Adipocyte (in vitro differentiated cells): ENCODE results near the gene OR56A4.
A peak's percentile ranks its signal among the peaks of the same experiment; 100 is the strongest.

Experiments used
- DNase-seq: peaks from one replicate; pipeline ENCODE4 v3.0.0-alpha.2; 2015; ENCODE audit warnings: low read depth
- H3K27me3 ChIP-seq: replicated peaks from 2 replicates; pipeline ENCODE4 v1.7.0; 2013; ENCODE audit warnings: mild to moderate bottlenecking, low read length, moderate library complexity; ENCODE audit not compliant: control insufficient read depth, insufficient read depth
- H3K36me3 ChIP-seq: 2 replicates; pipeline ENCODE4 v1.7.0; 2013; ENCODE audit warnings: low read length, mild to moderate bottlenecking, moderate library complexity; ENCODE audit not compliant: control insufficient read depth, insufficient read depth, severe bottlenecking
- H3K4me1 ChIP-seq: 2 replicates; pipeline ENCODE4 v1.7.0; 2013; ENCODE audit warnings: mild to moderate bottlenecking, low read length, moderate library complexity; ENCODE audit not compliant: control insufficient read depth, insufficient read depth
- H3K4me3 ChIP-seq: 2 replicates; pipeline ENCODE4 v1.7.0; 2013; ENCODE audit warnings: mild to moderate bottlenecking, low read length, moderate library complexity
- H3K9ac ChIP-seq: 2 replicates; pipeline ENCODE4 v1.7.0; 2013; ENCODE audit warnings: mild to moderate bottlenecking, low read length, moderate library complexity
- H3K9me3 ChIP-seq: 2 replicates; pipeline ENCODE4 v1.7.0; 2013; ENCODE audit warnings: mild to moderate bottlenecking, low read length, moderate library complexity; ENCODE audit not compliant: control insufficient read depth

Gene OR56A4, protein sequence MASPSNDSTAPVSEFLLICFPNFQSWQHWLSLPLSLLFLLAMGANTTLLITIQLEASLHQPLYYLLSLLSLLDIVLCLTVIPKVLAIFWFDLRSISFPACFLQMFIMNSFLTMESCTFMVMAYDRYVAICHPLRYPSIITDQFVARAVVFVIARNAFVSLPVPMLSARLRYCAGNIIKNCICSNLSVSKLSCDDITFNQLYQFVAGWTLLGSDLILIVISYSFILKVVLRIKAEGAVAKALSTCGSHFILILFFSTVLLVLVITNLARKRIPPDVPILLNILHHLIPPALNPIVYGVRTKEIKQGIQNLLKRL

GRCh38 chr11:6006846-6007245 is at the start of gene OR56A4:
OR56A4 (minus strand) TSS chr11:6006946; CDS start chr11:6002992, 3,954 bp downstream.
- DNase-seq: no peak
- Histone ChIP-seq H3K9ac (no peak within 1 kb of the TSS), H3K36me3 (no peaks in the 10 kb centered on the region), H3K9me3 (no peaks in the 10 kb centered on the region), H3K4me3 (no peak within 1 kb of the TSS), H3K4me1 (no peaks in the 10 kb centered on the region), H3K27me3 (peaks cover 21% of the 10 kb centered on the region)

DNA sequence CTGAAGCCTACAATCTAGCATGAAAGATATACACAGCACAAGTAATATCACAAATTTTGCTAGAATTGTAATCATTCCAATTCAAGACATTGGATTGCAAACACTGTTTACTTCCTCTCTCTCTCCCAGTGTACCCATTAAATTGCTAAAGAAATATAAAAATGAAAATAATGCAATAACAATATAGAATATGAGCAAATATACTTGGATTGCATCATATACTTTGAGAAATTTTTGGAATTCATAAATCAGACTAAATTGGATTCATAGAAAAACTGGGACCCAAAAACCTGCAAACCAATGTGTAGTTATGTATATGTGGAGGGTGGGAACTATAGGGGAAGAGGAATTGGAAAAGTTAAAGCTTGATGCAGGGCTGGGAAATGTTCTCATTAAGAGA is 48.8 kb upstream of the OR56A4 start:
- Histone ChIP-seq H3K27me3 (peaks cover 17% of the 10 kb centered on the region), H3K9me3 (no peaks in the 10 kb centered on the region), H3K4me3 (no peak overlapping the region), H3K9ac (no peak overlapping the region), H3K4me1 (no peaks in the 10 kb centered on the region), H3K36me3 (no peaks in the 10 kb centered on the region)
- DNase-seq: no peak

GRCh38 chr11:6052374-6052773 is 45.6 kb upstream of the OR56A4 start:
- DNase-seq: no peak
- no peak overlapping the region for H3K4me3 ChIP-seq
- no peaks in the 10 kb centered on the region for H3K4me1 ChIP-seq
- H3K9me3 ChIP-seq: no peaks in the 10 kb centered on the region
- peaks cover 21% of the 10 kb centered on the region for H3K27me3 ChIP-seq
- H3K36me3 ChIP-seq: no peaks in the 10 kb centered on the region
- no peak overlapping the region for H3K9ac ChIP-seq

DNA sequence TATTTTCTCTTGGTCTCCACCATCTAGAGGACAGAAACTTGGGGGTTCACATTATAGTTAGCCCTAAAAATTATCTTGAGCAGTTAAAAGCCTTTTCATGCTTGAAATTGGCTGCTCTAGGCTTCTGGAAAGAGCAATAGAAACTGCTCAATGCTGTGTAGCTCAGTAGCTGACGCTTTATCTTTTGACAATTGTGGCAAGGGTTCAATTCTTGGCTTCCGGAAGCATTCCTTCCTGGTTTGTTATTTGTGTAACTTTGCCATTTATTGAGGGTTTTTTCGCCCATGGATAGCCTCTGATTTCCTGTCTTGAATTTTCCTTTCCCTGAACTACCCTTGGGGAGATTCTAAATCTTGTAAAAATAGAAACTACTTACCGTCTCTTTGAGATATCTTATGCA is 34.1 kb upstream of the OR56A4 start:
- no peaks in the 10 kb centered on the region for H3K9me3 ChIP-seq
- no peaks in the 10 kb centered on the region for H3K27me3 ChIP-seq
- no peaks in the 10 kb centered on the region for H3K36me3 ChIP-seq
- DNase-seq: no peak
- H3K4me3 ChIP-seq: no peak overlapping the region
- H3K9ac ChIP-seq: no peak overlapping the region
- peaks cover 13% of the 10 kb centered on the region for H3K4me1 ChIP-seq

DNA sequence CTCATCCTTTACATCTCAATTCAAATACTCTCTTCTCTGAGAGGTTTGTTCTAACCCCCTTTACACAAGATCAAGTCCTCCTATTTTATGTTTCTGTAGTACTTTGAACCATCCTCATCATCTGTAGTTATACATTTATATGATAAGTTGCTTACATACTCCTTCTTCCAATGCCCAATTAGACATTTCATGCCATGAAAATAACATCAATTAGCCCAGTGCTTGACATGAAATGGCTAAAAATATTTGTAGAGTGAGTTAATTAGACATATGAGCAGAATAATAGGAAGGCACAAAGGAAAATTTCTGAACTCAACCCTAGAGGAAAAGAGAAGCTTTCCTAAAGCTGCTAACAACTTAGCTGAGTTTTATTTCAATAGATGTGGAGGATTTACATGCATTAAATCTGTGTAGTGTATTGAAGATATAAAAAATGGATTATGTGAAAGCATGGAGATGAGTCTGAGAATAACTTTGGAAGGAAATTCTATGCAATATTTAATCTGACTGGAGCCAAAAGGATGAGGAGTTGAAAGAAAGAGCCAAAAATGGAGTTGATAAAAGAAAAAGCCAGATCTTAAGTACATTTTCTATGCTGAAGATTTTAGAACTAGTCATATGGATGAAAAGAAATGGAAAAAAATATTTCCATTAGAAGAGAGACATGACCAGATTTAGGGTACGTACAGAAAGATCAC is 24.1 kb upstream of the OR56A4 start, which contains the start of gene OR56A1:
Gene OR56A1 (minus strand): TSS at position 51 of the 698 bp plus-strand sequence. CDS start 3,066 bp downstream, outside the sequence.
- Histone ChIP-seq H3K9ac (no peak within 1 kb of the TSS), H3K9me3 (no peaks in the 10 kb centered on the region), H3K36me3 (no peaks in the 10 kb centered on the region), H3K27me3 (peaks cover 3% of the 10 kb centered on the region), H3K4me3 (no peak within 1 kb of the TSS), H3K4me1 (no peaks in the 10 kb centered on the region)
- DNase-seq: no peak

- Histone ChIP-seq H3K36me3 (no peaks in the 10 kb centered on the region), H3K27me3 (peaks cover 11% of the 10 kb centered on the region), H3K4me3 (no peak overlapping the region), H3K4me1 (no peaks in the 10 kb centered on the region), H3K9ac (no peak overlapping the region), H3K9me3 (no peaks in the 10 kb centered on the region)
- no peak for DNase-seq
These were observed 20.8 kb upstream of the OR56A4 start for GRCh38 chr11:6027501-6027900.

GRCh38 chr11:6025056-6025455 is 18.3 kb upstream of the OR56A4 start:
- Histone ChIP-seq H3K4me1 (no peaks in the 10 kb centered on the region), H3K36me3 (no peaks in the 10 kb centered on the region), H3K9ac (no peak overlapping the region), H3K27me3 (peaks cover 11% of the 10 kb centered on the region), H3K9me3 (no peaks in the 10 kb centered on the region), H3K4me3 (no peak overlapping the region)
- DNase-seq: no peak

- no peak overlapping the region for H3K4me3 ChIP-seq
- no peaks in the 10 kb centered on the region for H3K9me3 ChIP-seq
- no peaks in the 10 kb centered on the region for H3K36me3 ChIP-seq
- no peak overlapping the region for H3K9ac ChIP-seq
- H3K27me3 ChIP-seq: peaks cover 11% of the 10 kb centered on the region
- DNase-seq: peak; percentile 79
- no peaks in the 10 kb centered on the region for H3K4me1 ChIP-seq
These were observed 16.2 kb upstream of the OR56A4 start for GRCh38 chr11:6022956-6023355.

DNA sequence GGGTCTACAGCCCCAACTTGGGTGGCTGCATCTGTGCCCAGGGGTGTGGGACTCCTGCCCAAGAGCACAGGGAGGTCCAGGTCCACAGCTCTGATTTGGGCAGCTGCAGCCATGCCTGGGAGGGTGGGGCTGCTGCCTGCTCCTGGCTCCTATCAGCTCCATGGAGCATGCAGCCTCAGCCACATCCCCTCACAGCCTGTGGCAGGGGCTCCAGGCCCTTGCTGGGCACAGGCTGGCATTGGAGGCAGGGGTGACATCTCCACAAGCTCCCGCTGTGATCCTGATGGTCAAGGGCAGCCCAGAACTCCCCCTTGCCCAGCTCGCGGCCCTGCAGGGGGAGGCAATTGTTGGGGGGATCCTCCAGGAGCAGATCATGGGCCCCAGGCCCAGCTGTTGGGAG is 6.3 kb upstream of the OR56A4 start:
- H3K9ac ChIP-seq: no peak overlapping the region
- no peaks in the 10 kb centered on the region for H3K9me3 ChIP-seq
- no peaks in the 10 kb centered on the region for H3K4me1 ChIP-seq
- peaks cover 16% of the 10 kb centered on the region for H3K27me3 ChIP-seq
- H3K4me3 ChIP-seq: no peak overlapping the region
- DNase-seq: no peak
- H3K36me3 ChIP-seq: no peaks in the 10 kb centered on the region

- Histone ChIP-seq H3K4me1 (no peaks in the 10 kb centered on the region), H3K36me3 (no peaks in the 10 kb centered on the region), H3K27me3 (peaks cover 17% of the 10 kb centered on the region), H3K9ac (no peak overlapping the region), H3K4me3 (no peak overlapping the region), H3K9me3 (no peaks in the 10 kb centered on the region)
- no peak for DNase-seq
These were observed 5.4 kb upstream of the OR56A4 start for GRCh38 chr11:6012035-6012668.

GRCh38 chr11:6006395-6006794 is 351 bp downstream of the OR56A4 start:
- Histone ChIP-seq H3K9me3 (no peaks in the 10 kb centered on the region), H3K4me1 (no peaks in the 10 kb centered on the region), H3K36me3 (no peaks in the 10 kb centered on the region), H3K4me3 (no peak overlapping the region), H3K9ac (no peak overlapping the region), H3K27me3 (peaks cover 24% of the 10 kb centered on the region)
- no peak for DNase-seq
